GM21786 (cell line): ENCODE data around the gene GLT8D1.

Experiments used
- ATAC-seq: cut with Tn5 transposase; IDR thresholded peaks from one replicate; pipeline ENCODE4 v1.9.1; 2021; ENCODE audit not compliant: unreplicated experiment

The GLT8D1 gene

DNA sequence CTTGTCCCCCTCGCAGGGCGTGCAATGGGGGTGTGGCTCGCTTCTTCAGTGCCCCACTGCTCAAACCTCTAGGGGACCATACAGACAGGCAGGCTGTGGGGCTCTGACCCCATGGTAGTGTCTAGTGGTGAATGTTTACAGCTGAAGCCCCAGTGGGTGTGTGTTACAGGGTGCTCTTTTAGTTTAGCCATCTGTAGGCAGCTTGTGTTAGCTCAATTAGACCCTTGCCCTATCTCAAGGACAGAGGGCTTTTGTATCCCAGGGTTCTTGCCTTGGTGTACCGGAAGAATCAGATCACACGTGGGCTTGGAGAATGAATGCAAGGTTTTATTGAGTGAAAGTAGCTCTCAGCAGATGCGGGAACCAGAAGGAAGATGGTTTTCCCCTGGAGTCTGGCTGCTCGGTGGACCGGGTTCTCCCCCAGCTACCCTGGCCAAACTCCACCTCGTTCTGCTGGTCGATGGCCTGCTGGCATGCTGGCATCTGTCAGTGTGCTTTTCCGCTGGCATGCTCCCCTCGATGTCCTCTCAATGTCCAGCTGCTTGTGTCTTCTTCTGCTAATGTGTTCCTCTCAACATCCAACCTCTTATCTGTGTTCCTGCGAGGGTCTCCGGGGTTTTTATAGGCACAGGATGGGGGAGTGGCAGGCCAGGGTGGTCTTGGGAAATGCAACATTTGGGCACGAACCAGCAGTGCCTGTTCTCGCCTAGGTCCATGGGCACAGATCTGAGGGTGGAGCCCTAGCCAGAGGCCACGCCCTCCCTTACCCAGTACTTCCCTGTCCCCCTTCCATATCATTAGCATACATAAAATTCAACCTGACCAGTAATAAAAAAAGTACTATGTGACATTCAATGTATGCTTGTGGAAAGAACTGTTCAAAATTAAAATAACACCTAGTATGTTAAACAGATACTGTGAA lies 7.0 kb upstream of the GLT8D1 start:
- ATAC-seq, result no peak

DNA sequence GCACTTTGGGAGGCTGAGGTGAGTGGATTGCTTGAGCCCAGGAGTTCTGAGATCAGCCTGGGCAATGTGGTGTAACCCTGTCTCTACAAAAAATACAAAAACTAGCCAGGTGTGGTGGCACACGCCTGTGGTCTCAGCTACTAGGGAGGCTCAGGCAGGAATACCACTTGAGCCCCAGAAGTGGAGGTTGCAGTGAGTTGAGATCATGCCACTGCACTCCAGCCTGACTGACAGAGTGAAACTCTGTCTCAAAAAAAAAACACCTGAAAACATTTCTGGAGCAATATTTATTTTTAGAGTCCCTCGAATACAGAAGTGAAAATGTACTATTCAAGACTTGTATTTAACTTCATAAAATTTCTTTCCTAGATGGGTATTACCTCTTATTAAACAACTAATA lies 4.9 kb upstream of the GLT8D1 start:
- no peak for ATAC-seq

DNA sequence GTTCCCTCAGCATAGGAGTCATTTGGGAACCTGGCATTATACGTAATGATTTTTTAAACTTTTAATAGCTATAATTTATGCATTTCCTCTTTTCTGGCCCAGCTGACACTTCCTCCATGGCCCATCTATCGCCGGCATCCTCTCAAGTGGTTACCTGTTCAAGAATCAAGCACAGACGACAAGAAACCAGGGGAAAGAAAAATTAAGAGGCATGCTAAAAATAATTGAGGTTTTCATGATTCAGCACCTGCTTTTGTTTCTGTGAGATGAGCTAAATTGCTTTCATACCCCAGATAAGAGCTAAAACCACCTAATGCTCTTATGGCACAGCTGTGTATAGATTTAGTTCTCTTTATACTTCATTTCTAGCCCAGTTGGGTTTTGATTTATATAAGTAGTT lies 2.0 kb upstream of the GLT8D1 start:
- ATAC-seq, result no peak

DNA sequence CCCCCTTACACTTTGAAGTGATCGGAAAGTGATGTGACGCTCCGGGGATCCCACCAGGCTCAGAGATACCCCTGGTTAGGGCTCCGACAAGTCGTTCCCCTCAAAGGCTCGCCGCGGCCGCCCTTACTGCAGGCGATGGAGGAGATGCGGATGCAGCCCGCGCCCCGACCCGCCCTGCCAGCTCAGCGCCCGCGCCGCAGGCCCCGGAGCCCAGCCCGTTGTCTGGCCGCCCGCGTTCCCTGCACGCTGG lies 228 bp downstream of the GLT8D1 start:
- ATAC-seq, result no peak

DNA sequence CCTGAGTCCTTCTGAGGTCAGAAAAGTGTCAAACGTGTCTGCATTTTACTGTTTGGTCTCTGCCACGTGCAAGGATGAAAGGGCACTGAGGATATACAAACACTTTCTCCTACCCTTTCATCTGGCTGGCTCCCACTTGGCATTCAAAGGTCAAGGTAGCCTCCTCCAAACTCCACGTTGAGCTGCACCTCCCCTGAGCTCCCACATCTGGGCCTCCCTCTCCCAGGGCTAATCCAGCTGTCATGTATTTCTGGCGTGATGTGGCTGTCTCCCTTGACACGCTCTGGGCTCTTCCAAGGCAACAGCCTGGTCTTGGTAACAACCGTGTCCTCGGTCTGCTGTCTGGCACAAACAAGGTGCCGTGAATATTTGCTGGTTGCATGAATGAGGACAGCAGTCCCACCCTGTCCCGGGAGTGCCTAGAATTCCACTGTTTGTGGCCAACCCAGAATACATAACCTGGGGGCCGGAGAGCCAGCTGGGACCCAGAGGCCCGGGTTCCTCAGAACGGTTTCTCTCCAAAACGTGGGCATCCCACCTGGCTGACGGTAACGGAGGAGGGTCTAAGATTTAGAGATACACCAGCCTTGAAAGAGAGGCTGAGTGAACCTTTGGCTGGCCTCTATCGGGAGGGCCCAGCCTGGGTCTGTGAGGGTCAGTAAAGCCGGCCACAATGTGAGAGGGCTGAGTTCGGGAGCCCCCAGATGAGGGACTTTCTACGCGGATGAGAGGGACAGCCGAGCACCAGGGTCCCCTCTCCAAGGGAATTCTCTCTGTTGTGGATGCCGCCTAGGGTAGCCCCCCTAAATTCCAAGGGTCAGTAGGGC lies 767 bp downstream of the GLT8D1 start:
- no peak for ATAC-seq

DNA sequence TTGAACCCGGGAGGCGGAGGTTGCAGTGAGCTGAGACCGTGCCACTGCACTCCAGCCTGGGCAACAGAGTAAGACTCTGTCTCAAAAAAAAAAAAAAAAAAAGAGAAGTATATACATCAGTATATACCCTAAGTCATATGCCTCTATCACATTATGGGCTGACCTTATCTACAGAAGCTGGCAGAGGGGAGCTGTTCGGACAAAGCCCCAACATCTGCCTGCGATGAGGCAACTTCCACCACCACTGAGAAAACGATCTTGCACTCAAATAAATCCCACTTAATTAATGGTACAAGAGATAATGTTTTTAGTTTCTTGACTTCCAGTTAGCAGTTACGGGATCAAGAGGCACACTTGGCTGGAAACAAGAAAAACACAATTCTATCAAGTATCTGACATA lies 2.2 kb downstream of the GLT8D1 start:
- no peak for ATAC-seq

DNA sequence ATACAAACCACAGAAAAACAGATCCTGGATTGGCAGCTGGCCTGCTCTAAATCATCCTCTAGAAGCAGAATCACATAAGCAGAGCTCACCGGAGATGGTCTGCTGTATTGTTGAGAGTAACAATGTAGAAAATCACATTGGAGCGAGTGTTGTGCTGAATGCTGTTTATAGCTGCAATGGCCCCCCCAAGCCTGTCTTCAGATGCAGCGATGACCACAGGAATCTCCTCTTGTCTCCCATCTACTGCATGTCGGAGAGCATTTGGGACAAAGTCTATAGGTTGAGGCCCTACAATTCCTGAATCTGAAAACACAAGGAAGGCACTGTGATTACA lies 8.0 kb downstream of the GLT8D1 start:
- ATAC-seq, result no peak

DNA sequence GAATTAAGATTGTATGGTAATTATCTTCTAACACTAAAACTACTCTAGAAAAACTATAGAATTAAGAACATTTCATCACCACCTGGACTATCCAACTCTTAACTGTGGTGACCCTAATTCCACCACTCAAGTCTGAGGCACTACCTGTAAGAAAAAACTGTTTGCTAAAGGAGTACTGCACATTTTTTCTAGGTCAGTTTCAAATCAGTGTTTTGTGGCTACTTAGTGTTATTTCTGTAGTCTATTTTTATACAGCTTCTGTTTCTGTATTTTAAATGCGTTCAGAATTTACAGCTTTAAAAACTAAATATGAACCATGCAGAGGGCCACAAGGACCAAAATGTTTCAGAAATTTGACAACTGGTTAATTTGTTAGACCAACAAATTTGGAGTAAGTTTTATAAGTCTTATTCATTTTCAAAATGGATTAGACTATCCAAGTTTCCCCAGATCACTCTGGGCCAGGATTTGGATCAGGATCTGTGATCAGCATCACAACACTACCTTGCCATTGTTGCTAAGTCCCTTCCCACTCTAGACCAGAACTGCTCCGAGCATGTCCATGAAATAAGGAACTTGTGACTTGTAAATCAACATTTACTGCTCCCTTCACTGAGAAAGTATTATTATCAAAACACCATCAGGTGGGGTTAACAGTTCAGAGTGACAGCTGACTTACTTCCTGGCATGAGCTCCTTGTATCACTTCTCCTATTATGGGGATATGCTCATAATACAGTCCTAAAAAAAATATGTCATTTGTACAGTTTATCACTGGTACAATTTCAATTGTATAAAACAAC lies 8.6 kb downstream of the GLT8D1 start:
- peak; percentile 44 for ATAC-seq

DNA sequence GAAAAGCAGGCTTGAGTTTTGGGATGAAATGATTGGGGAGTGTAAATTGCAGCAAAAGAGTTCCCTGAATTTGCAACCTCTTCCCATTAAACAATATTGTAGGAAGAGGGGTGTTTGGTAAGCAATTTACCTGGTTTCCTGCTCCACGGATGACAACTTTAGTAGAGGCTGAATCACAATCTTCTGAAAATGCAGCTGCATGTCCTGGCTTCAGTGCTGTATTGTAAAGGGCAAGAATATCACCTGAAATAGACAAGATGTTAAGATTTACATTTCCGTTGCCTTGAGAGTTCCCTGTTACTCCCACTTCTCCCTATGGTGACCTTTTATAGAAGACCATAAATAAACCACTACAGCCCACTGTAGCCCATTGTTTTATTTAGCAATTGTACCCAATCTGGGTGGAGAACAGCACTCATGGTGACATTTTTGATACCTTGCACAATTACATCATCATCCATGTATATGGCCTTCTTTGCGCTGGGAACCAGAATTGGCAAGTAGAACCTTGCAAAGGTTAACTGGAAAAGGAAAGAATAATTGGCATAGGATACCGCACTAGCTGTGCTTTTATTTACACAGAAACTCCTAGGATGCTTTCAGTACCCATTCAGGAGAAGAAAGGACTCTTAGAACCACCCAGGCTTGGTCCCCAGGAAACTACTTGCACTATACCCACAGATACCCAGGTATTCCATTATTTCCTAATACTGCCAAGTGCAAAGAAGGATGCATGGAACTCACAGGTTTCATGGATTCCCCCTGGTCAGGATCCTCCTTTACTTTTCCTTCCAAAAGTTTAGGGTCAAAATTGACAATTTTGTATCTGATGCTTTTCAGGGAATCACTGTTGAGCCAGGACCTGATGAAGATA lies 9.6 kb downstream of the GLT8D1 start:
- no peak for ATAC-seq

DNA sequence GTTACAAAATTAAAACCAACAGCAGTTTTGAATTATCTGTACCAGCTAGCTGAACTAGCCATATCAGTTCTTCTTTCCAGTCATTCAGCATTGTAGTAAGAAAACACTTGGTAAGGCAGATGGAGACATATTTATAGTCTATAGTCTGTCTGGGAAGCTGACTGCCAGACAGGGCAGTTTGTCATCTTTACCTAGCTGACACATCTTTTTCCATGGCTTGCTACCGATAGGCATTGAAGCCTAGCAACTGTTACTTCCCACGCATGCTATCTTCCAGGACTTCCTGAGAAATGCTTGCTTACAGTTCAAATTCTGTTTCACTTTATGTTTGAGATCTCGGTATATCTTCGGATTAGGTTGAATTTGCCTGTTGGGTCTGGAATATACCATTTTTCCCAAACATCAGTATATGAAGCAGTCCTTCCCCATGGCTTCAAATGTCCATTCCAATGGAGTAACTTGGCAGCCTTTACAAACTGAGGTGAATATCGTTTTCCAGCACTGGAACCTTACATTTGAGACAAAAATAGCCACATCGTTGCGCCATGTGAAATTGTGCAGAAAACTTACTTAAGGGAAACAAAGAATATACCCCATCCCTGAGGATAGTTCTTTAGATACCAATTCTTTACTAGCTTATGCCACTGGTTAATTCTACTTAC lies 10.9 kb downstream of the GLT8D1 start:
- ATAC-seq, result no peak

DNA sequence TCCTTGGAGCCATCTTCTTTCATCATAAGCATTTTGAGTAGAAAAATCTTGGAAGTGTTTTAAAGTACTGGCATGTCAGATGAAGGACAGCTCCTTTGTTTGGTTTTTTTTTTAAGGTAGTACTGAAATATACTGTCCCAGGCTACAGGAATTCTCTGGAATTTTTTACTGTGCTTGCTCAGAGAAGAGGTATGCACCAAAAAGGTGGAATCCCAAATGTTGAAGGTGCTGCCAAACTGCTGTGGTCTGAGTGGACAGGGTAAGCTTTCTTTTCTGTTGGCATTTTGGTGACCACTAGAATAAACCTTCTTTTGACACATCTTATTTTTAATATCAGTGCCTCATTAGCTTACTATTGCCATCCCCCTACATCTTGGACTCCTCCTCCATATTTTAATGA lies 12.5 kb downstream of the GLT8D1 start:
- no peak for ATAC-seq

DNA sequence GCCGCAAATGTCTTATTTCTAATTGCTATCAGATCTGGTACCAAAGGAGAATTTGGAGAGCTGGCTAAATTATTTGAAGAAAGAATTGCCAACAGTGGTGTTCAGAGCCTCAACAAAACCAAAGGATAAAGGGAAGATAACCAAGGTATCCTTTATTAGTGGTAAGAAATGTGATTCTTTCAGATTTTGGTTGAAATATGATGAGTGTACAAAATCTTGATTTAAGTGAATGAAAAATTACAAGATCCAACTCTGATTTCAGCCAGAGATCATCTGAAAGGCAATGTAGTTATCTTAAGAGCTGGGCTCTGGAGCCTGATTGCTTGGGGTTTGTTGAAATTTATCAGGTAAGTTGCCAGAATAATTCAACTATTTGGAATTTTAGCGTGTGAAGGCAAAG lies 15.0 kb downstream of the GLT8D1 start:
- ATAC-seq, result no peak

DNA sequence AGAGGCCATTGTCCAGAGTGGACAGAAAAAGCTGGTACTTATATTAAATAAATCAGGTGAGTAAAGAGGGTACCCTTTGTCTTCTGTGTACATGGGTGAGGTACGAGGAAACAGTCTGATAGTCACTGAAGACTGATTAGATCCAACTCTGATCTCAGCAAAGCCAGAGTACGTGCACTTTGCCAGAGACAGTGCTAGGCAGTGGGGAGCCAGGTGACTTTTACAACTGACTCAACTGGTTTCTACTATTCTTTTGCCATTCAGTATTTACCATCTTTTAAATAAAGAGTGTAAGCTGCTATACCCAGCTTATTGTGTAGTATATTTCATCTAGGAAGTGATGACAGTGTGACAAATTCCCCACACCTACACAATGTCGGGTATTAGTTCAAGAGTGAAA lies 16.4 kb downstream of the GLT8D1 start:
- ATAC-seq, result no peak

DNA sequence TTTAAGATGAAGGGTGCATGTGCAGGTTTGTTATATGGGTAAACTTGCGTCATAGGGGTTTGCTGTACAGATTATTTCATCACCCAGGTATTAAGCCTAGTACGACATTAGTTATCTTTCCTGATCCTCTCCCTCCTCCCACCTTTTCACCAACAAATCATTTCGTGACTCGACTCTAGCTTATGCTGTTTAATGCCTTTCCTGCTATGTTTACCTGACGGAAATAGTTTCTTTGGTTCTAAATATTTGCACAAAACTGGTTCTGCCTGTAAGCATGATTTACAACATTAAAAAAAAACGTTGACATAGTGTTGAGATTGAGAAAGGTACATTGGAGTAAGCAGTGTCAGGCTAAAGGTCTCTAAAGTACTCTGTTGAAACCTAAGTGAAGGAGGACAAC lies 17.3 kb downstream of the GLT8D1 start:
- ATAC-seq, result no peak

DNA sequence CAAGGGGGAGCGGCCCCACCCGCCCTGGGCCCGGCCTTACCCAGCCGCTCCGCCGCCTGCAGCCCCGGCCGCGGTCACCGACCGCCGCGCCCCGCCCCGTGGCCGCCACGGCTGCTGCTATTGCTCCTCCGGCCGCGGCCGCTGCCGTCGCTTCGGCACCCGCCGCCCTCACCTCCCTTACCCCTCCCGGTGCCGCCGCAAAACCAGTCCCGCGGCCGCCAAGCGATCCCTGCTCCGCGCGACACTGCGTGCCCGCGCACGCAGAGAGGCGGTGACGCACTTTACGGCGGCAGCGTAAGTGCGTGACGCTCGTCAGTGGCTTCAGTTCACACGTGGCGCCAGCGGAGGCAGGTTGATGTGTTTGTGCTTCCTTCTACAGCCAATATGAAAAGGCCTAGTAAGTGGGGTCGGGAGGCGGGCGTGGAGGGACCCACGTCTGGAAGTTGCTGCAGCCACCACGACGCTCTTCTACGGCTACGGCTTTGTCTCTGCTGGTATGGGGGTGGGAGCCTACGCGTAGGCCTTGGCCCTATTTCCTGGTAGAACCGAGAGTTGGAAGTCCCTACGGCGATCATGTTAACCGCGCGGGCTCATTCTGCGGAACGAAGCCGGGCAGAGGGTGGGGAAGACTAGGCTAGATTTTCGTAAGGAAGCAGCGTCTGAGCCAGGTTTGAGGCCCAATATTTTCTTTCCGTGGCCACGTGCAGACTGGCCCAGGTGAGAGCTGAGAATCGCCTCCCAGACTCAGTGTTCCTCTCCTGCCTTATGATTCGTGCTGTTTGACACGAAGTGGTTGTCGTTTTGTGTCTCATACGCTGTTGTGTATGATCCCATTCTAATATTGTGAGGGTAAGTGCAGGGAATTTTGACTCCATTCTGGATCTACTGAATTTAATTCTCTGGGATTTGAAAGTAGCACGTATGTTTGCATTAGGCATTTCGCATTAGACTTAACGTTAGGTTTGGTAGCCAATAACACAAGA lies 19.6 kb downstream of the GLT8D1 start, which contains the start of the genes GNL3 and PBRM1:
TSS of gene GNL3 (plus strand) at position 324 of the 983 bp plus-strand sequence. CDS start at position 385, 61 bp downstream.
TSS of gene PBRM1 (minus strand) at position 205 of the 983 bp plus-strand sequence.
- ATAC-seq, result peak; percentile 71

DNA sequence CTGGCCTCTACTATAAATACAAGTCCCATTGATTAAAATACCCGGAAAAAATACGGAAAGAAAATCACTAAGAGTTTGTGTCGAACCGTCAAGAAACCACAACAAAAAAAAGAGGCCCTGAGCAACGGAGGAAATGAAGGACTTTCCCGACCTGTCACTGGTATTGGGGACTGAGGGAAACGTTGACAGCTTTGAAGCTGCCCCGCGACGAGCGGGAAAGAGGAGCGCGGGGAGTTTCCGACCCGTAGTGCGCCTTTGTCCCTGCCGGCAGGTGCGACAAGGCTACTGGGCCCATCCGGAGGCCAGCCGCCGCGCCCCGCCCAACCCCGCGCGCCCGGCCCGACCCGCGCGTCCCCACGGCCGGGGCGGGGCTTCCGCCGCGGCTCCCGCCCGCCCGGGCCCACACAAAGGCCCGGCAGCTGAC lies 20.3 kb downstream of the GLT8D1 start:
- peak; percentile 76 for ATAC-seq

DNA sequence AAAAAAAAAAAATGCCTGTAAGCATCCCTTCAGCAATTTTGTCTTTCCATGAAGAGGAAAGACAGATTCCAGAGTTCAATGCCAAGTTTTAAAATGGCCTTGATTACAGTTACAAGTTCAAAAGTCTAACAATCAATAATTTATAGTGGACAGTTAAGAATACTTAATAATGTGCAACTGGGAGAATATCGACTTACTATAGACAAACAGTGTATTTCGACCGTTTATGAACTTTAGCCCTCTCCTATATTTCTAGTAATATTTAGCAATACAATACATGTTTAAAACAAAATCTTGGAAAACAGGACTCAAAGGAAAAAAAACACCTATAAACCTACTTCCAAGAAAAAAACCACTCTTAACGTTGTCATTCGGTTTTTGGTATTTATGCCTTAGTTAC lies 21.4 kb downstream of the GLT8D1 start:
- no peak for ATAC-seq

DNA sequence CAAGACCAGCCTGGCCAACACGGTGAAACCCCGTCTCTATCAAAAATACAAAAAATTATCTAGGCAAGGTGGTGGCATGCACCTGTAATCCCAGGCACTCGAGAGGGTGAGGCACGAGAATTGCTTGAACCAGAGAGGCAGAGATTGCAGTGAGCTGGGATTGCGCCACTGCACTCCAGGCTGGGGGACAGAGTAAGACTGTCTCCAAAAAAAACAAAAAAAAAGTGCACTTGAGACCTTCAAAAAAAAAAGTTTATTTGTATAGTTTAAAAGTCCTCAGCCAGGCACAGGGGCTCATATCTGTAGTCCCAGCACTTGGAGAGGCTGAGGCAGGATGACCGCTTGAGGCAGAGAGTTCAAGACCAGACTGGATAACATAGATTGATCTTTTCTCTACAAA lies 22.0 kb downstream of the GLT8D1 start:
- no peak for ATAC-seq

DNA sequence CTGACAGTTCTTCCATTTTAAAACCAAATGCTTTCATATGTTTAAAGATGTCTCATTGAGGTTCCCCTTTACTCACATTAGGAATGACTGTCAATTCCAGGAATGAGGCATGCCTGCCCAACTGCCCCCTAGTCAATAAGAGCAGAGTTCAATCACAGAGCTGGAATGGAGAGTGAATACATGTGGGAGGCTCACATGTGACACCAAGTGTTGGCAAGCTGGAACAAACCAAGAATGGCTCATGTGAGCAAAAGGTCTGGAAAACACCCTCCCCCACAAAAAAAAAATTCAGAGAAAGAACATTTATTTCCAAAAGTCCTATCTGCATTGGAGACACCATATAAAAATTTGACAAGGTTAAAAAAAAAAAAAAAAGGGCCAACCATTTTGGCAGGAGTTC lies 23.6 kb downstream of the GLT8D1 start:
- ATAC-seq, result no peak
